GM10248 (cell line): Measurements from ENCODE around the gene RERE.

Experiments
- CTCF ChIA-PET: fragments of 300-600 bp; sonication (Branson Sonifier 250); formaldehyde crosslinking; extraction: SDS; loops from one replicate; lab custom pipeline; 2021; ENCODE audit warnings: antibody characterized with exemption; lab: Yijun Ruan, JAX
- POLR2A ChIA-PET: fragments of 350-650 bp; sonication (Branson Sonifier 250); formaldehyde crosslinking; extraction: SDS; loops from one replicate; lab custom pipeline; 2020; ENCODE audit warnings: antibody characterized with exemption; lab: Yijun Ruan, JAX
- DNase-seq: peaks from one replicate; pipeline ENCODE4 v3.0.0; 2012; ENCODE audit errors: extremely low spot score
- TF ChIP-seq, protein P1 (sequence below): IDR thresholded peaks from 2 replicates; pipeline ENCODE4 v1.5.1; 2012; ENCODE audit warnings: mild to moderate bottlenecking, low read depth; ENCODE audit errors: extremely low read depth, missing control alignments, control extremely low read depth

The RERE gene

DNA sequence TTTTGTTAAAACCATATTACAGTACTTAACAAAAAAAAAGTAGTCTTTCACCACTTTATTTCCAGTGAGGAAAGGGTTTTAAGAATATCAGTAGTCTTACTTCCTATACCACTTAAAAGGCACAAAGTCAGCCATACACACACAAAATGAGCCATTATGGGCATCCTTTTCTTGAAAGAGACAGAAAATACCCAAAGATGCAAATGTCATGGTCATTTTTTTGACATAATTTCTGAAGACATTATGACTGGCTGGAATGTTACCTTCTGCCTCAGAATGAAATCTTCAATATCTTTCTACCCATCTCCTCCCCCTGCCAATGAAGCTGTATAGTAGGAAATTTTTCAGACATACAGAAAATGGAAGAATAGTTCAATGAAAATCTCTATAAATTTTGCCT, 261.9 kb downstream of the RERE start:
- CTCF ChIA-PET = interaction anchor here (0.7 to 10.8 kb wide), 7 partner anchors 13 to 292 kb away, joined by 3 to 134 read pairs (median 3); no protein-coding TSS in a partner anchor
- TF ChIP-seq, protein P1, sequence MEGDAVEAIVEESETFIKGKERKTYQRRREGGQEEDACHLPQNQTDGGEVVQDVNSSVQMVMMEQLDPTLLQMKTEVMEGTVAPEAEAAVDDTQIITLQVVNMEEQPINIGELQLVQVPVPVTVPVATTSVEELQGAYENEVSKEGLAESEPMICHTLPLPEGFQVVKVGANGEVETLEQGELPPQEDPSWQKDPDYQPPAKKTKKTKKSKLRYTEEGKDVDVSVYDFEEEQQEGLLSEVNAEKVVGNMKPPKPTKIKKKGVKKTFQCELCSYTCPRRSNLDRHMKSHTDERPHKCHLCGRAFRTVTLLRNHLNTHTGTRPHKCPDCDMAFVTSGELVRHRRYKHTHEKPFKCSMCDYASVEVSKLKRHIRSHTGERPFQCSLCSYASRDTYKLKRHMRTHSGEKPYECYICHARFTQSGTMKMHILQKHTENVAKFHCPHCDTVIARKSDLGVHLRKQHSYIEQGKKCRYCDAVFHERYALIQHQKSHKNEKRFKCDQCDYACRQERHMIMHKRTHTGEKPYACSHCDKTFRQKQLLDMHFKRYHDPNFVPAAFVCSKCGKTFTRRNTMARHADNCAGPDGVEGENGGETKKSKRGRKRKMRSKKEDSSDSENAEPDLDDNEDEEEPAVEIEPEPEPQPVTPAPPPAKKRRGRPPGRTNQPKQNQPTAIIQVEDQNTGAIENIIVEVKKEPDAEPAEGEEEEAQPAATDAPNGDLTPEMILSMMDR = no peak
- no peak for DNase-seq
- POLR2A ChIA-PET = no interaction called here

- ChIA-PET CTCF (interaction anchor here (0.7 to 10.8 kb wide), 7 partner anchors 12 to 293 kb away, joined by 3 to 134 read pairs (median 3); no protein-coding TSS in a partner anchor), POLR2A (no interaction called here)
- TF ChIP-seq, protein P1 = no peak
- DNase-seq = no peak
Observed at GRCh38 chr1:8554956-8555534, 262.4 kb downstream of the RERE start.

DNA sequence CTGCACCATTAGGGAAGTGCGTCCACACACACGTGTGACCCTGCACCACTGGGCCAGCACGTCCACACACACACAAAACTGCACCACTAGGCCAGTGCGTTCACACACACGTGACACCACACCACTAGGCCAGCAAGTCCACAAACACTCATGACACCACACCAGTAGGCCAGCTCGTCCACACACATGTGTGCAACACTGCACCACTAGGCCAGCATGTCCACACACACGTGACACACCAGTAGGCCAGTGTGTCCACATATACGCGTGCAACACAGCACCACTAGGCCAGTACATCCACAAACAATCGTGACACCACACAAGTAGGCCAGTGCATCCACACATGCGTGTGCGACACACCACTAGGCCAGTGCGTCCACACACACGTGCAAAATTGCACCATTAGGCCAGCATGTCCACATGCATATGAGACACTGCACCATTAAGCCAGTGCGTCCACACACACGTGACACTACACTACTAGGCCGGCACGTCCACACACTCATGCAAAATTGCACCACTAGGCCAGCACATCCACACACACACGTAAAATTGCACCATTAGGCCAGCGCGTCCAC, 264.5 kb downstream of the RERE start:
- ChIA-PET CTCF (interaction anchor here (1.3 to 2.7 kb wide), 6 partner anchors 9 to 296 kb away, joined by 3 to 27 read pairs (median 7); no protein-coding TSS in a partner anchor), POLR2A (no interaction called here)
- DNase-seq = no peak
- TF ChIP-seq, protein P1 = no peak

GRCh38 chr1:8551613-8552489, 265.6 kb downstream of the RERE start:
- no peak for DNase-seq
- ChIA-PET CTCF (interaction anchor here (0.8 to 2.7 kb wide), 11 partner anchors 10 to 297 kb away, joined by 3 to 27 read pairs (median 5); no protein-coding TSS in a partner anchor), POLR2A (no interaction called here)
- TF ChIP-seq, protein P1 = no peak

GRCh38 chr1:8551057-8551456, 266.4 kb downstream of the RERE start:
- POLR2A ChIA-PET = no interaction called here
- DNase-seq = no peak
- CTCF ChIA-PET = interaction anchor here (1.0 to 2.7 kb wide), 6 partner anchors 9 to 298 kb away, joined by 3 to 27 read pairs (median 6); no protein-coding TSS in a partner anchor
- TF ChIP-seq, protein P1 = no peak

DNA sequence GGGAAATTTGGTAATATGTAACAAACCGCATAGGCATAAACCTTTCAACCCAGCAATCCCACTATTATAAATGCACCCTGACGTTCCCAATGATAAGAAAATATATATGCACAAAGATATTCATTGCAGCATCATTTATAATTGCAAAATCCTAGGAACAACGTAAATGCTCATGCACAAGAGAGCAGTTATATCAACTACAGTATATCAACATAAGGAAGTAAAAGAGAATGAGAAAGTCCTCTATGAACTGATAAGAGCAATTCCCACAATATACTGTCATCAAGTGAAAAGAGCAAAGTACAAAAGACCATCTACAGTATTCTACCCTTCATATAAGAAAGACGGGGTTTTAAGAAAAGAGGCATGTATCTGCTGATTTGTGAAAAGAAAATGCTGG, 269.6 kb downstream of the RERE start:
- TF ChIP-seq, protein P1 = no peak
- no peak for DNase-seq
- POLR2A ChIA-PET = no interaction called here
- CTCF ChIA-PET = no interaction called here
